ENCODE results near the gene GNMT. TPM values are rescaled to one million over a fixed set of nuclear protein-coding genes. Genes with fewer than 3 reads are reported as not detected.
"Not testable (repeated sequence)": the region's sequence is repeated elsewhere in the genome, so short reads cannot be mapped to it uniquely, and the experiment has no call there.

The GNMT gene
- total RNA-seq, 2 donors from 2014 or later, result 3.3 to 4.1 TPM

DNA sequence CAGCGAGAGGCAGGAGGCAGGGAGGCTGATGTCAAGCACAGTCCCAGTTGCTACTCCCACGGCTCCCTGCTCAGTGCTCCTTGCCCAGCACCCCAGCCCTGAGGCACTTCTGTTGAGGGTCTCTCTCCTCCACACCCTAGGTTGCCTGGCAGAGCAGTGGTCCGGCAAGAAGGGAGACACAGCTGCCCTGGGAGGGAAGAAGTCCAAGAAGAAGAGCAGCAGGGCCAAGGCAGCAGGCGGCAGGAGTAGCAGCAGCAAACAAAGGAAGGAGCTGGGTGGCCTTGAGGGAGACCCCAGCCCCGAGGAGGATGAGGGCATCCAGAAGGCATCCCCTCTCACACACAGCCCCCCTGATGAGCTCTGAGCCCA lies 22.1 kb upstream of the GNMT start:
- H3K9me3 ChIP-seq, result no peaks in the 10 kb centered on the region
- TF ChIP-seq, protein P1, sequence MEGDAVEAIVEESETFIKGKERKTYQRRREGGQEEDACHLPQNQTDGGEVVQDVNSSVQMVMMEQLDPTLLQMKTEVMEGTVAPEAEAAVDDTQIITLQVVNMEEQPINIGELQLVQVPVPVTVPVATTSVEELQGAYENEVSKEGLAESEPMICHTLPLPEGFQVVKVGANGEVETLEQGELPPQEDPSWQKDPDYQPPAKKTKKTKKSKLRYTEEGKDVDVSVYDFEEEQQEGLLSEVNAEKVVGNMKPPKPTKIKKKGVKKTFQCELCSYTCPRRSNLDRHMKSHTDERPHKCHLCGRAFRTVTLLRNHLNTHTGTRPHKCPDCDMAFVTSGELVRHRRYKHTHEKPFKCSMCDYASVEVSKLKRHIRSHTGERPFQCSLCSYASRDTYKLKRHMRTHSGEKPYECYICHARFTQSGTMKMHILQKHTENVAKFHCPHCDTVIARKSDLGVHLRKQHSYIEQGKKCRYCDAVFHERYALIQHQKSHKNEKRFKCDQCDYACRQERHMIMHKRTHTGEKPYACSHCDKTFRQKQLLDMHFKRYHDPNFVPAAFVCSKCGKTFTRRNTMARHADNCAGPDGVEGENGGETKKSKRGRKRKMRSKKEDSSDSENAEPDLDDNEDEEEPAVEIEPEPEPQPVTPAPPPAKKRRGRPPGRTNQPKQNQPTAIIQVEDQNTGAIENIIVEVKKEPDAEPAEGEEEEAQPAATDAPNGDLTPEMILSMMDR (IDR thresholded peaks at IDR 0.05), result no peak
- no peak overlapping the region for H3K27ac ChIP-seq
- no peak overlapping the region for H3K4me3 ChIP-seq
- no peaks in the 10 kb centered on the region for H3K27me3 ChIP-seq
- no peak for DNase-seq (ENCODE audit: low spot score)
- peaks cover 38% of the 10 kb centered on the region for H3K36me3 ChIP-seq
- H3K4me1 ChIP-seq, result peaks cover 0 to 7% of the 10 kb centered on the region in 2 donors

DNA sequence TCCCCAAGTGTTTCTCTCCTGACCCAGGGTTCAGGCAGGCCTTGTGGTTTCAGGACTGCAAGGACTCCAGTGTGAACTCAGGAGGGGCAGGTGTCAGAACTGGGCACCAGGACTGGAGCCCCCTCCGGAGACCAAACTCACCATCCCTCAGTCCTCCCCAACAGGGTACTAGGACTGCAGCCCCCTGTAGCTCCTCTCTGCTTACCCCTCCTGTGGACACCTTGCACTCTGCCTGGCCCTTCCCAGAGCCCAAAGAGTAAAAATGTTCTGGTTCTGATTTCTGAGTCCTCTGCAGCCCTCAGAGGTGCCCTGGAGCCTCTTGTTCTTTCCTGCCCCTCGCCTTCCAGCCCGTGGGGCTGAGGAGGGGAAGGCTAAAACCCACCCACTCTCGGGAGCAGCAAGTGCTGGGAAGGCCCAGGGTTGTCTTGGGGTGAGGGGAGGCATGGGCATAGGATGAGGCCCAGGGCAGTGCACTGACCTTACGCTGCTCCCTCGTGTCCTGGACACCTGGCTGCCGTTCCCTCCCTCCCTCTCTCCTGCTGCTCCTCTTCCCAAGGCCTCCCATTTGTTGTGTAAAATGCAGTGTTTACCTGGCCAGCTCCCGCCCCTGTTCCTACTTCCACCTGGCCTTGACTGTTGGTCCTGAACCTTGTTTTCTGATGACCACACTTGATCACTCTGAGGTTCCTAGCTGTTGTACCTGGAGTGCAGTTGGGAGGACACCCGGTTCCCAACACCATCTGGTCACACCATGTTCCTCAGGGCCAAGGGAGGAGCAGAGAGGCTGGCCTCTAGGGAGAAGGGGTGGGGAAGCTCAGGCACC lies 21.4 kb upstream of the GNMT start:
- Histone ChIP-seq H3K36me3 (peaks cover 36% of the 10 kb centered on the region), H3K27ac (no peak overlapping the region), H3K4me3 (no peak overlapping the region), H3K27me3 (no peaks in the 10 kb centered on the region), H3K4me1 (peaks cover 0 to 7% of the 10 kb centered on the region in 2 donors), H3K9me3 (no peaks in the 10 kb centered on the region)
- TF ChIP-seq, protein P1 (IDR thresholded peaks at IDR 0.05), result no peak
- no peak for DNase-seq (ENCODE audit: low spot score)

DNA sequence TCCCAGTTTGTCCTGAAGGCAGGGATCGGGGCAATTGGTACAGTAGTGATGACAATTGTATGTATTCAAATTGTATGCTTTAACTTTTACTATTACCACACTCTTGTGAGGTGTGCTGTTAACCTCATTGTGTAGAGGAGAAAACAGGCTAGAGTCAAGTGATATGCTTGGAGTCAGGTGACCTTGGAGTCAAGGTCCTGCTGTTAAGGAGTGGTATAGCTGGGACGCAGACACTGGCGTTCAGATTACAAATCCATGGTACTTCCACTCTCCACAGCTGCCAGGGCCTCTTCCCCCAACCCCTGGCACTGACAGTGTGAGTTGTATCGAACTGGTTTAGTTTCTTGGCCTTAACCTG lies 20.8 kb upstream of the GNMT start:
- Histone ChIP-seq H3K27ac (no peak overlapping the region), H3K9me3 (no peaks in the 10 kb centered on the region), H3K27me3 (no peaks in the 10 kb centered on the region), H3K36me3 (peaks cover 31% of the 10 kb centered on the region), H3K4me1 (peaks cover 0 to 7% of the 10 kb centered on the region in 2 donors), H3K4me3 (no peak overlapping the region)
- TF ChIP-seq, protein P1 (IDR thresholded peaks at IDR 0.05), result no peak
- DNase-seq (ENCODE audit: low spot score), result no peak

DNA sequence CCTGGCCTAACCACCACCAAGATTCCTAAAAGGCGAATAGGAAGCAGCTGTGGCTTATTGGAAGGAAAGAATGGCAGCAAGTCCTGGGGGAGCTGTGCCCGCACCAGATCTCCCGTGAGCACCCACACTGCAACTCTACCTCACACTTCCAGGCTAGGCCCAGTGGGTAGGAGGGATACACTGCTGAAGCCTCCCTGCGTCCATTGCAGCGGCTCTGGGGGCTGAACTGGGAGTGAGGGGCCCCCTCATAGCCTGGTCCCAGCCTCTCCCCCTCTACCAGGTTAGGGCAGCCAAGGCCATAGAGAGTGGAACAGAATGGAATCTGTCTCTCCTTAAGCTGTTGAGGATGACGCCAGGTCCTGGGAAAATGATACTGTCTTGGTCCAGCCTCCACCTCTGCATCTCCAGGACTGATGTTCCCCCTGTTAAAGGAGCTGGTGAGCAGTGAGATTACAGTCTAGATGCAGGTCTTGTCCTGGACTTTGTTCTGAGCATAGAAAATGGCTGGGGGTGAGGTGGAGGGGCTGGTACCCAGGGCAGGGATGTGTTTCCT lies 20.0 kb upstream of the GNMT start:
- H3K36me3 ChIP-seq, result peaks cover 27% of the 10 kb centered on the region
- no peak overlapping the region for H3K27ac ChIP-seq
- H3K9me3 ChIP-seq, result no peaks in the 10 kb centered on the region
- TF ChIP-seq, protein P1 (IDR thresholded peaks at IDR 0.05), result no peak
- DNase-seq (ENCODE audit: low spot score), result no peak
- H3K4me1 ChIP-seq, result peaks cover 0 to 7% of the 10 kb centered on the region in 2 donors
- H3K27me3 ChIP-seq, result no peaks in the 10 kb centered on the region
- H3K4me3 ChIP-seq, result no peak overlapping the region

DNA sequence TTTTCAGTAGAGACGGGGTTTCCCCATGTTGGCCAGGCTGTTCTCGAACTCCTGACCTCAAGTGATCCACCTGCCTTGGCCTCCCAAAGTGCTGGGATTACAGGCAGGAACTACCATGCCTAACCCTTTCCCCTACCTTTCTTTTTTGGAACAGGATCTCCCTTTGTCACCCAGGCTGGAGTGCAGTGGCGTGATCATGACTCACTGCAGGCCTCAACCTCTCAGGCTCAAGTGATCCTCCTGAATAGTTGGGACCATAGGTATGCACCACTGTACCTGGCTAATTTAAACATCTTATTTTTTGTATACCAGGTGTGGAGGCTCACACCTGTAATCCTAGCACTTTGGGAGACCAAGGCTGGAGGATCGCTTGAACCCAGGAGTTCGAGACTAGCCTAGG lies 19.2 kb upstream of the GNMT start:
- H3K36me3 ChIP-seq, result peaks cover 20% of the 10 kb centered on the region
- H3K4me3 ChIP-seq; DNase-seq (ENCODE audit: low spot score); H3K27me3 ChIP-seq; H3K9me3 ChIP-seq; H3K27ac ChIP-seq; H3K4me1 ChIP-seq: not testable (repeated sequence)

DNA sequence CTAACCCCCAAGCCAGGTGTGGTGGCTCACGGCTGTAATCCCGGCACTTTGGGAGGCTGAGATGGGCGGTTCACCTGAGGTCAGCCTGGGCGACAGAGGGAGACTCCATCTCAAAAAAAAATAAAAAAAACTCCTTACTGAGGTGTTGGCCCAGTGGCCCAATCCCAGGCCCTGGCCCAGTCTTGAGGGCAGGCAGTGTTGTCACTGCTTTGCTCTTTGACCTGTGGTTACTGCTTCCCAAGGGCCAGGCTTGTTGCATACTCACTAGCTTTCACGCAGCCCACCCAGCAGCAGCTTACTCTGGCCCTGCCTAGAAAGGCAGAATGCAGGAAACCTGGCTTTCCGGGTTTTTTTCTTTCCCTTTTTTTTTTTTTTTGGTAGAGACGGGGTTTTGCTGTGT lies 18.1 kb upstream of the GNMT start:
- Histone ChIP-seq H3K9me3 (no peaks in the 10 kb centered on the region), H3K4me3 (no peak overlapping the region), H3K4me1 (peaks cover 0 to 7% of the 10 kb centered on the region in 2 donors), H3K36me3 (peaks cover 13% of the 10 kb centered on the region), H3K27me3 (no peaks in the 10 kb centered on the region), H3K27ac (no peak overlapping the region)
- TF ChIP-seq, protein P1 (IDR thresholded peaks at IDR 0.05), result no peak
- DNase-seq (ENCODE audit: low spot score), result no peak
